Epithelial cell of proximal tubule (primary cell): Measurements from ENCODE around the gene STRAP. TPM values are rescaled to one million over a fixed set of nuclear protein-coding genes. Genes with fewer than 3 reads are reported as not detected.
"Not testable (repeated sequence)": the region's sequence is repeated elsewhere in the genome, so short reads cannot be mapped to it uniquely, and the experiment has no call there.

Experiments used
- DNase-seq: peaks from one replicate; pipeline ENCODE4 v3.0.0-alpha.2; 2011; ENCODE audit warnings: low read depth
- H3K4me3 ChIP-seq: 2 replicates; pipeline ENCODE4 v1.5.1; 2011; ENCODE audit warnings: low read depth, mild to moderate bottlenecking, low read length
- total RNA-seq: library from RNA; depleted of rRNA; stranded (reverse); fragments of >200 nt; gene quantifications from 2 replicates; pipeline ENCODE4 v1.2.3, GENCODE V29; 2015
- TF ChIP-seq, protein P1 (sequence below): conservative IDR thresholded peaks from 2 replicates; pipeline ENCODE4 v1.5.1; 2012; ENCODE audit warnings: low read depth, mild to moderate bottlenecking, low read length

Gene STRAP
- total RNA-seq, 1 donor from 2014 or later: 163 TPM

DNA sequence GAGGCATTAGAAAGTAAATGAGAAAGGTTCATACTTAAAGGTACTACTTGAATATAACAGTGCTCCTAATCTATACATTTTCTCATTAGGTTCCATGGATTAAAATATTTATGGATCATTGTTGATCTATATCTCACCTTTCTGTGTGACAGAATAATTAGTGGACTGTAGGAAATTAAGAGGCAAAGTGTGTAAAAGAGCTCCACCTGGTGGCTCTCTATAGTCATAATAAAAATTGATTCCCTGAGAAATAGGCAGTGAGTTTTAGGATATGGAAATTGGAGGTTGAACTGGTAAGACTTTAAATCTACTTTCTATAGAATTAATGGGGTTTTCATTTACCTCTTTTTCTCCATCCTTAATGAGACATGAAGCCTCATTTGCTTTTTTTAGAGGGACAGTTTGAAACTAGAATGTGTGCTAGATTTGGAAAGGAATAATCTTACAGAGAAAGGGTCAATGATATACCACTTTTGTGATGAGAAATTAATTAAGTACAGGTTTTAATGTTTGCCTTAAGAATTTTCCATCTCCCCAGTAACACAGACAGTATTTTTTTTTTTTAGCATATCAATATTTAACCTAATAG is 17.2 kb downstream of the STRAP start:
- no peak overlapping the region for H3K4me3 ChIP-seq
- TF ChIP-seq, protein P1, sequence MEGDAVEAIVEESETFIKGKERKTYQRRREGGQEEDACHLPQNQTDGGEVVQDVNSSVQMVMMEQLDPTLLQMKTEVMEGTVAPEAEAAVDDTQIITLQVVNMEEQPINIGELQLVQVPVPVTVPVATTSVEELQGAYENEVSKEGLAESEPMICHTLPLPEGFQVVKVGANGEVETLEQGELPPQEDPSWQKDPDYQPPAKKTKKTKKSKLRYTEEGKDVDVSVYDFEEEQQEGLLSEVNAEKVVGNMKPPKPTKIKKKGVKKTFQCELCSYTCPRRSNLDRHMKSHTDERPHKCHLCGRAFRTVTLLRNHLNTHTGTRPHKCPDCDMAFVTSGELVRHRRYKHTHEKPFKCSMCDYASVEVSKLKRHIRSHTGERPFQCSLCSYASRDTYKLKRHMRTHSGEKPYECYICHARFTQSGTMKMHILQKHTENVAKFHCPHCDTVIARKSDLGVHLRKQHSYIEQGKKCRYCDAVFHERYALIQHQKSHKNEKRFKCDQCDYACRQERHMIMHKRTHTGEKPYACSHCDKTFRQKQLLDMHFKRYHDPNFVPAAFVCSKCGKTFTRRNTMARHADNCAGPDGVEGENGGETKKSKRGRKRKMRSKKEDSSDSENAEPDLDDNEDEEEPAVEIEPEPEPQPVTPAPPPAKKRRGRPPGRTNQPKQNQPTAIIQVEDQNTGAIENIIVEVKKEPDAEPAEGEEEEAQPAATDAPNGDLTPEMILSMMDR: peak; percentile 69
- no peak for DNase-seq

DNA sequence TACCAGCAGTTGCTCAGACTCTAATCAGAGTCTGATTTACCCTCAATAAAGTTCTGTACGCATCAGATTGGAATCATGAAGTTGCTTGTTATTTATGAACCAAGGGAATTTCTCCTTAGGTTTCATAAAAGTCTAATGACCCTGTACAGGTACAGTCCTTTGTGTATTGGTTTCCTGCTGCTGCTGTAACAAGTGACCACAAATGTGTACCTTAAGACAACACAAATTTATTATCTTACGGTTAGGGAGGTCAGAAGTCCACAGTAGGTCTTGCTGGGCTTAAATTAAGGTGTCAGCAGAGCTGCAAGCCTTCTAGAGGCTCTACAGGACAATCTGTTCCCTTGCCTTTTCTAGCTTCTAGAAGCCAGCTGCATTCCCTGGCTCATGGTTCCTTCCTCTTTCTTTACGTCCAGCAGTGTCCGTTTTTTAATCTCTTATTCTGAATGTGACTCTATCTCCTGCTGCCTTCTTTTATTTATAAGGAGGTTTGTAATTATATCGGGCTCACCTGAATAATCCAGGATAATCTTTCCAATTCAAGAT is 22.3 kb downstream of the STRAP start:
- TF ChIP-seq, protein P1: no peak
- no peak for DNase-seq
- H3K4me3 ChIP-seq: no peak overlapping the region

DNA sequence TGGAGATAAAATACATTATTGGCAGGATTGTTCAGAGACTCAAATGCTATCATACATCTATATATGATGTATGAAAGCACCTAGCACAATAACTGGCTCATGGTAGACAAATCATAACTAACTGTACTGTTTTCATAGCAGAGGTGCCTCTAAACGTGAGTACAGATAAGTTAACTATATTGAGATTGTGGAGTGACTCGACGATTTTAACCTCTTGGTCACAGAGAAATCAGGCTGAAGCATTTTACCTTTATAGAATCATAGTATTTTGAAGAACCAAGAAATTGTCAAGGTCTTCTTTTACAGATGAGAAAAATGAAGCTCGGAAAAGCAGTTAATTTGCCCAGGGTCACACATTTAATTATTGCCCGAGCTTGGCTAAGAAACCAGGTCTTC is 28.3 kb downstream of the STRAP start:
- H3K4me3 ChIP-seq: peak overlapping the region; percentile 77
- TF ChIP-seq, protein P1: no peak
- DNase-seq: no peak

DNA sequence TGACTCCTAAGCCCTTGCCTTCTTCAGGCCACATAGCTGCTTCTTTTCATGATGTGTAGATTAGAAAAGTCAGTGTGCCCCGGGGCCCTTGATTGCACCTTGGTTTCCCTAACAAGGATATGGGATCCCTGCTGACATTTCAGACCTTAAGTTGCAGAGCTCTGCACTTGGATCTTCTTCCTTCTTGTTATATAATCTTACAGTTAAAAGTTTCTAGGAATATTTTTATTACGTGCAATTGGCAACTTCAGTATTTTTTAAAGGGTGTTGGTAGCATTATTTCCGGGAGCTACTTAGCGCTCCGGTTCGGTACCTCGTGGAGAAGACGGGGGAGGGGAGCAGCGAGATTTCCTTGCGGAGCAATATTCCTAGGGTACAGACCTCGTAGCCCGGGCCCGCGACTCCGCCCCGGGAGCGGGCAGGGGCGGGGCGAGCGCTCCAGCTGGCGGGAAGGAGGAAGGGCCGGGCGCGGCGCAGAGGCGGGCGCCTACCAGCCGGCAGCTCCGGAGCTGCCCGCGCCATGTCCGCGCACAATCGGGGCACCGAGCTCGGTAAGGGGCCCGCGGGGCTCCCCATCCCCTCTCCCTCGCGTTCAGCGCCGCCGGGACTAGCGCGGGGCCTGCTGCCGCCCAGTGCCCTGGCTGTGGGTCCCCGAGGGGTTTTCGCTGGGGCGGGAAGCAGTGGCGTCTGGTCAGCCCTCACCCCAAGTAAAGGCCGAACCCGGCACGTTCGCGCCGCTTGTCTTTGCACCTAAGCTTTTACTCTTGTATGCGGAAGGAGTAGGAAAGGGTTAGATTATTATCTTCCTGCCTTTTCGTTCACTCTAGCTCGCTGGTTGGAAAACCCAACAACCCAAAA is 28.9 kb downstream of the STRAP start, which contains the start of gene DERA:
Gene DERA (plus strand): TSS at position 469 of the 858 bp plus-strand sequence. CDS start 52 bp downstream, at position 521.
- no peak for DNase-seq
- TF ChIP-seq, protein P1: no peak

DNA sequence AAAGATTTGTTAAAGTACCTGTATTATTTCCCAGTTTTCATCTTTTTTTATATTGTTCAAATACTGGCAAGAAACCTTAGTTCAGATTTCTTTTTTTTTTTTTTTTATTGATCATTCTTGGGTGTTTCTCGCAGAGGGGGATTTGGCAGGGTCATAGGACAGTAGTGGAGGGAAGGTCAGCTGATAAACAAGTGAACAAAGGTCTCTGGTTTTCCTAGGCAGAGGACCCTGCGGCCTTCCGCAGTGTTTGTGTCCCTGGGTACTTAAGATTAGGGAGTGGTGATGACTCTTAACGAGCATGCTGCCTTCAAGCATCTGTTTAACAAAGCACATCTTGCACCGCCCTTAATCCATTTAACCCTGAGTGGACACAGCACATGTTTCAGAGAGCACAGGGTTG is 29.7 kb downstream of the STRAP start:
- peak overlapping the region; percentile 77 for H3K4me3 ChIP-seq
- not testable (repeated sequence) for DNase-seq

More for the DNA sequence above, 28.9 kb downstream of the STRAP start, which contains the start of gene DERA:
- H3K4me3 ChIP-seq: peak within 1 kb of the TSS; percentile 77

DNA sequence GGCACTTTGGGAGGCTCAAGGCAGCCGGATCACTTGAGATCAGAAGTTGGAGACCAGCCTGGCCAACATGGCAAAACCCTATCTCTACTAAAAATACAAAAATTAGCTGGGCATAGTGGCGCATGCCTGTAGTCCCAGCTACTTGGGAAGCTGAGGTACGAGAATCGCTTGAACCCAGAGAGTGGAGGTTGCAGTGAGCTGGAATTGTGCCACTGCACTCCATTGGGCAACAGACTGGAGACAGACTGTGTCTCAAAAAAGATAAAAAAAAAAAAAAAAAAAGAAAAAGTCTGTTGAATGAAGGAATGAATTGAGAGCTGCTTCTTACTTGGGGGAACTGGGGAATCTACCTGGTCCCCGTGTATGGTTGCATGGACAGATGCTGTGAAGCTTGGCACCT is 31.9 kb downstream of the STRAP start:
- DNase-seq, H3K4me3 ChIP-seq: not testable (repeated sequence)

DNA sequence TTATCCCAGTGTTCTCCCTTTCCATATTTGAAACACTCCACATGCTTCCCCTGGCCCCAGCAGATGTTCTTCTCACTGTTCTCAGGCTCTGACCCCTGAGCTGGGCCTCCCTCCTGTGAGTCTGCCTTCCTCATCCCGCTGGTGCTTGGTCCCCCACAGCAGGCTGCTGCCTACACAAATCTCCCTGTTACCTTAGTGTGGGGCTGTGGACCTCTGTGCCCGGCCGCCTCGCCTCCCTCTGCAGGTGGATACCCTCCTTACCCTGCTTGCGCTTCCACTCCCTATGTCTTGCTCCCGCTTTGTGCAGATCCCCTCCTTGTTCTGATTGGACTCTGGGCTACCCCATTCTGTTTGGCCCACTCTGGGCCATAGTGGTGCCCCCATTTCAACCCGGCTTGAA is 35.9 kb downstream of the STRAP start:
- H3K4me3 ChIP-seq: no peak overlapping the region
- TF ChIP-seq, protein P1: no peak
- DNase-seq: no peak
